ENCODE measurements around the gene MEGF11.

DNA sequence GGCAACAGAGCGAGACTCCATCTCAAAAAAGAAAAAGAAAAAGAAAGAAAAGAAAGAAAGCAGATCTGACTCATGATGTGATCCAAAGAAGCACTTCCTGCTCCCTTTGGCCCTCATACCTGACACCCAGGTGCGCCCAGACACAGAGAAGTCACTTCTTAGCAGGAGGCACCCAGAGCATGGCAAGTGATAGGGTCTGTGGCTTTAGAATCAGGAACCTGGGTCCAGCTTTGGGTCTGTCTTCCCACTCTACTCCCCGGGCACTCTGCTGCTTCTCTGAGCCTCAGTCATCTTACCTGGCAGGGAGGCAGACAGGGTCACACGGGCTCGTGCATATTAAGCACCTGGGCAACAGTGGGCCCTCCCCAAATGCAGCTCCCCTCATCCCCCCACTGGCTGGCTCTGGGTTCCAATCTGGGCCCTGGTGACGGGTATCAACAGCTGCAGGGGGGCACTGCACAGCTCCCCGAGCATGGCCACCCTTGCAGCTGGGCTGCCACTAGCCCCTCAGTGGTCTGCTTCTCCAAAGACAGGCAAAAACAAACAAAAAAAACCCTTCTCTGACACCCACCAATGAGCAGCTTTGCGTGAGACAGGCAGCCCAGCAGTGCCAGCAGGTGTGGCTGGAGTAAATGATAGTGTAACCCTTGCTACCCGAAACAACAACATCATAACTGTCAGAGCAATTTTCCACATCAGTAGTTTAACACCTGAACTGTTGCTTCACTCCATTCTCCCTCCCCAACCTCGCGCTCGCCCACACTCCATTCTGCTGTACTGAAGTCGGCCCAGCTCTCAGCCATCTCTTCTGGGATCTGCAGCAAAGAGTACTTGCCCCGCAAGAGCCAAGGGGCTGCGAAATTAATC lies 99.8 kb downstream of the MEGF11 start:
- TF ChIP-seq MEF2A (IDR thresholded peaks at IDR 0.05; ENCODE audit: borderline replicate concordance, low read depth) (no peak), CTCF (IDR thresholded peaks at IDR 0.05) (no peak), MXI1 (IDR thresholded peaks at IDR 0.05; ENCODE audit: low read depth, low read length) (no peak), GABPA (IDR thresholded peaks at IDR 0.05; ENCODE audit: low read depth) (no peak), SMC3 (IDR thresholded peaks at IDR 0.05; ENCODE audit: low read depth, low read length) (no peak), YY1 (IDR thresholded peaks at IDR 0.05; ENCODE audit: low read depth) (no peak), EP300 (IDR thresholded peaks at IDR 0.05; ENCODE audit: borderline replicate concordance in 1 of 2, low read depth in 1 of 2, low read length in 1 of 2) (no peak), EZH2phosphoT487 (IDR thresholded peaks at IDR 0.05; ENCODE audit: borderline replicate concordance, low read depth) (no peak), SIN3A (IDR thresholded peaks at IDR 0.05; ENCODE audit: borderline replicate concordance, low read depth, low read length) (no peak), CHD2 (IDR thresholded peaks at IDR 0.05; ENCODE audit: low read length, partially characterized antibody) (no peak), REST (IDR thresholded peaks at IDR 0.05; ENCODE audit: low read depth, low read length) (no peak)
- TF ChIP-seq, protein P1, sequence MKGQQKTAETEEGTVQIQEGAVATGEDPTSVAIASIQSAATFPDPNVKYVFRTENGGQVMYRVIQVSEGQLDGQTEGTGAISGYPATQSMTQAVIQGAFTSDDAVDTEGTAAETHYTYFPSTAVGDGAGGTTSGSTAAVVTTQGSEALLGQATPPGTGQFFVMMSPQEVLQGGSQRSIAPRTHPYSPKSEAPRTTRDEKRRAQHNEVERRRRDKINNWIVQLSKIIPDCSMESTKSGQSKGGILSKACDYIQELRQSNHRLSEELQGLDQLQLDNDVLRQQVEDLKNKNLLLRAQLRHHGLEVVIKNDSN (IDR thresholded peaks at IDR 0.05; ENCODE audit: borderline replicate concordance, low read depth), result no peak
- TF ChIP-seq, protein P2, sequence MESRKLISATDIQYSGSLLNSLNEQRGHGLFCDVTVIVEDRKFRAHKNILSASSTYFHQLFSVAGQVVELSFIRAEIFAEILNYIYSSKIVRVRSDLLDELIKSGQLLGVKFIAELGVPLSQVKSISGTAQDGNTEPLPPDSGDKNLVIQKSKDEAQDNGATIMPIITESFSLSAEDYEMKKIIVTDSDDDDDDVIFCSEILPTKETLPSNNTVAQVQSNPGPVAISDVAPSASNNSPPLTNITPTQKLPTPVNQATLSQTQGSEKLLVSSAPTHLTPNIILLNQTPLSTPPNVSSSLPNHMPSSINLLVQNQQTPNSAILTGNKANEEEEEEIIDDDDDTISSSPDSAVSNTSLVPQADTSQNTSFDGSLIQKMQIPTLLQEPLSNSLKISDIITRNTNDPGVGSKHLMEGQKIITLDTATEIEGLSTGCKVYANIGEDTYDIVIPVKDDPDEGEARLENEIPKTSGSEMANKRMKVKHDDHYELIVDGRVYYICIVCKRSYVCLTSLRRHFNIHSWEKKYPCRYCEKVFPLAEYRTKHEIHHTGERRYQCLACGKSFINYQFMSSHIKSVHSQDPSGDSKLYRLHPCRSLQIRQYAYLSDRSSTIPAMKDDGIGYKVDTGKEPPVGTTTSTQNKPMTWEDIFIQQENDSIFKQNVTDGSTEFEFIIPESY (IDR thresholded peaks at IDR 0.05; ENCODE audit: borderline replicate concordance, low read depth), result no peak
